Measurements from ENCODE around the gene SLC7A5. TPM values are rescaled to one million over a fixed set of nuclear protein-coding genes. Genes with fewer than 3 reads are reported as not detected.
"Not testable (repeated sequence)": the region's sequence is repeated elsewhere in the genome, so short reads cannot be mapped to it uniquely, and the experiment has no call there.

Gene SLC7A5
- total and polyA plus RNA-seq, 2 donors, result 4.3 to 6.6 TPM

GRCh38 chr16:87811454-87811853, 57.9 kb downstream of the SLC7A5 start:
- not testable (repeated sequence) for H3K27me3 ChIP-seq (ENCODE audit: control insufficient read depth in 2 of 2, insufficient read depth in 1 of 2, low read length in 1 of 2); DNase-seq (ENCODE audit: low read depth in 6 of 9, low spot score in 9 of 9); H3K36me3 ChIP-seq (ENCODE audit: control insufficient read depth in 2 of 2, insufficient read depth in 2 of 2, low read length in 1 of 2); H3K27ac ChIP-seq (ENCODE audit: low read depth in 1 of 2, low read length in 1 of 2); H3K4me3 ChIP-seq (ENCODE audit: low read length in 2 of 2)
- peaks cover 27 to 50% of the 10 kb centered on the region in 2 donors for H3K4me1 ChIP-seq (ENCODE audit: control insufficient read depth in 2 of 2, insufficient read depth in 2 of 2, low read length in 2 of 2)
- peaks cover under 1 to 14% of the 10 kb centered on the region in 2 donors for H3K9me3 ChIP-seq (ENCODE audit: control insufficient read depth in 2 of 2, insufficient read depth in 1 of 2, low read length in 1 of 2)
- WGBS, result 91% methylated on average over 1 of the region's 1 CpG

- Histone ChIP-seq H3K36me3 (ENCODE audit: control insufficient read depth in 2 of 2, insufficient read depth in 2 of 2, low read length in 1 of 2) (no peaks in the 10 kb centered on the region), H3K4me1 (ENCODE audit: control insufficient read depth in 2 of 2, insufficient read depth in 2 of 2, low read length in 2 of 2) (peaks cover 35 to 61% of the 10 kb centered on the region in 2 donors), H3K4me3 (ENCODE audit: low read length in 2 of 2) (no peak overlapping the region), H3K27me3 (ENCODE audit: control insufficient read depth in 2 of 2, insufficient read depth in 1 of 2, low read length in 1 of 2) (no peaks in the 10 kb centered on the region), H3K27ac (ENCODE audit: low read depth in 1 of 2, low read length in 1 of 2) (peak overlapping the region; percentile 56 to 82), H3K9me3 (ENCODE audit: control insufficient read depth in 2 of 2, insufficient read depth in 1 of 2, low read length in 1 of 2) (peaks cover 0 to 6% of the 10 kb centered on the region in 2 donors)
- WGBS, result 55% methylated on average over 15 of the region's 15 CpGs
- DNase-seq (ENCODE audit: low read depth in 6 of 9, low spot score in 9 of 9), result peak in 5 of 9 donors; percentile 28 to 76 (median 47)
Observed at GRCh38 chr16:87809150-87809902, 60.0 kb downstream of the SLC7A5 start.

- H3K4me1 ChIP-seq (ENCODE audit: control insufficient read depth in 2 of 2, insufficient read depth in 2 of 2, low read length in 2 of 2), result peaks cover 38 to 73% of the 10 kb centered on the region in 2 donors
- H3K27me3 ChIP-seq (ENCODE audit: control insufficient read depth in 2 of 2, insufficient read depth in 1 of 2, low read length in 1 of 2), result no peaks in the 10 kb centered on the region
- 97% methylated on average over 6 of the region's 6 CpGs for WGBS
- H3K36me3 ChIP-seq (ENCODE audit: control insufficient read depth in 2 of 2, insufficient read depth in 2 of 2, low read length in 1 of 2), result no peaks in the 10 kb centered on the region
- H3K4me3 ChIP-seq (ENCODE audit: low read length in 2 of 2), result no peak overlapping the region
- DNase-seq (ENCODE audit: low read depth in 6 of 9, low spot score in 9 of 9), result no peak
- peaks cover 1 to 16% of the 10 kb centered on the region in 2 donors for H3K9me3 ChIP-seq (ENCODE audit: control insufficient read depth in 2 of 2, insufficient read depth in 1 of 2, low read length in 1 of 2)
- H3K27ac ChIP-seq (ENCODE audit: low read depth in 1 of 2, low read length in 1 of 2), result no peak overlapping the region
Observed at GRCh38 chr16:87808108-87808507, 61.2 kb downstream of the SLC7A5 start.

GRCh38 chr16:87806641-87807546, 62.4 kb downstream of the SLC7A5 start:
- DNase-seq (ENCODE audit: low read depth in 6 of 9, low spot score in 9 of 9), result peak; percentile 59 to 92 (median 75)
- Histone ChIP-seq H3K36me3 (ENCODE audit: control insufficient read depth in 2 of 2, insufficient read depth in 2 of 2, low read length in 1 of 2) (no peaks in the 10 kb centered on the region), H3K9me3 (ENCODE audit: control insufficient read depth in 2 of 2, insufficient read depth in 1 of 2, low read length in 1 of 2) (peaks cover 1 to 20% of the 10 kb centered on the region in 2 donors), H3K4me1 (ENCODE audit: control insufficient read depth in 2 of 2, insufficient read depth in 2 of 2, low read length in 2 of 2) (peaks cover 43 to 79% of the 10 kb centered on the region in 2 donors), H3K27me3 (ENCODE audit: control insufficient read depth in 2 of 2, insufficient read depth in 1 of 2, low read length in 1 of 2) (no peaks in the 10 kb centered on the region), H3K27ac (ENCODE audit: low read depth in 1 of 2, low read length in 1 of 2) (peak overlapping the region; percentile 85 to 91), H3K4me3 (ENCODE audit: low read length in 2 of 2) (peak overlapping the region; percentile 33 to 49)
- 23% methylated on average over 25 of the region's 25 CpGs for WGBS

- Histone ChIP-seq H3K36me3 (ENCODE audit: control insufficient read depth in 2 of 2, insufficient read depth in 2 of 2, low read length in 1 of 2) (no peaks in the 10 kb centered on the region), H3K27me3 (ENCODE audit: control insufficient read depth in 2 of 2, insufficient read depth in 1 of 2, low read length in 1 of 2) (no peaks in the 10 kb centered on the region), H3K27ac (ENCODE audit: low read depth in 1 of 2, low read length in 1 of 2) (peak overlapping the region; percentile 85 to 91), H3K9me3 (ENCODE audit: control insufficient read depth in 2 of 2, insufficient read depth in 1 of 2, low read length in 1 of 2) (peaks cover 1 to 20% of the 10 kb centered on the region in 2 donors), H3K4me1 (ENCODE audit: control insufficient read depth in 2 of 2, insufficient read depth in 2 of 2, low read length in 2 of 2) (peaks cover 50 to 85% of the 10 kb centered on the region in 2 donors), H3K4me3 (ENCODE audit: low read length in 2 of 2) (peak overlapping the region; percentile 33 to 49)
- WGBS, result 65% methylated on average over 16 of the region's 16 CpGs
- peak in 2 of 9 donors; percentile 16 to 30 for DNase-seq (ENCODE audit: low read depth in 6 of 9, low spot score in 9 of 9)
Observed at GRCh38 chr16:87806261-87806640, 63.1 kb downstream of the SLC7A5 start.

GRCh38 chr16:87803385-87803784, 65.9 kb downstream of the SLC7A5 start:
- H3K4me3 ChIP-seq (ENCODE audit: low read length in 2 of 2), result no peak overlapping the region
- WGBS, result 98% methylated on average over 5 of the region's 5 CpGs
- DNase-seq (ENCODE audit: low read depth in 6 of 9, low spot score in 9 of 9), result no peak
- no peaks in the 10 kb centered on the region for H3K27me3 ChIP-seq (ENCODE audit: control insufficient read depth in 2 of 2, insufficient read depth in 1 of 2, low read length in 1 of 2)
- no peaks in the 10 kb centered on the region for H3K36me3 ChIP-seq (ENCODE audit: control insufficient read depth in 2 of 2, insufficient read depth in 2 of 2, low read length in 1 of 2)
- H3K27ac ChIP-seq (ENCODE audit: low read depth in 1 of 2, low read length in 1 of 2), result no peak overlapping the region
- H3K9me3 ChIP-seq (ENCODE audit: control insufficient read depth in 2 of 2, insufficient read depth in 1 of 2, low read length in 1 of 2), result peaks cover 1 to 27% of the 10 kb centered on the region in 2 donors
- peaks cover 42 to 69% of the 10 kb centered on the region in 2 donors for H3K4me1 ChIP-seq (ENCODE audit: control insufficient read depth in 2 of 2, insufficient read depth in 2 of 2, low read length in 2 of 2)

- Histone ChIP-seq H3K4me1 (ENCODE audit: control insufficient read depth in 2 of 2, insufficient read depth in 2 of 2, low read length in 2 of 2) (peaks cover 36 to 62% of the 10 kb centered on the region in 2 donors), H3K36me3 (ENCODE audit: control insufficient read depth in 2 of 2, insufficient read depth in 2 of 2, low read length in 1 of 2) (no peaks in the 10 kb centered on the region), H3K9me3 (ENCODE audit: control insufficient read depth in 2 of 2, insufficient read depth in 1 of 2, low read length in 1 of 2) (peaks cover 1 to 20% of the 10 kb centered on the region in 2 donors), H3K27me3 (ENCODE audit: control insufficient read depth in 2 of 2, insufficient read depth in 1 of 2, low read length in 1 of 2) (no peaks in the 10 kb centered on the region), H3K4me3 (ENCODE audit: low read length in 2 of 2) (no peak overlapping the region), H3K27ac (ENCODE audit: low read depth in 1 of 2, low read length in 1 of 2) (peak overlapping the region in 1 of 2 donors; percentile 66)
- peak in 2 of 9 donors; percentile 40 to 66 for DNase-seq (ENCODE audit: low read depth in 6 of 9, low spot score in 9 of 9)
- WGBS, result 22% methylated on average over 8 of the region's 8 CpGs
Observed at GRCh38 chr16:87802670-87803069, 66.6 kb downstream of the SLC7A5 start.

- H3K9me3 ChIP-seq (ENCODE audit: control insufficient read depth in 2 of 2, insufficient read depth in 1 of 2, low read length in 1 of 2), result peaks cover 1 to 20% of the 10 kb centered on the region in 2 donors
- no peak overlapping the region for H3K4me3 ChIP-seq (ENCODE audit: low read length in 2 of 2)
- H3K27ac ChIP-seq (ENCODE audit: low read depth in 1 of 2, low read length in 1 of 2), result peak overlapping the region in 1 of 2 donors; percentile 7
- 84% methylated on average over 16 of the region's 16 CpGs for WGBS
- H3K4me1 ChIP-seq (ENCODE audit: control insufficient read depth in 2 of 2, insufficient read depth in 2 of 2, low read length in 2 of 2), result peaks cover 29 to 53% of the 10 kb centered on the region in 2 donors
- no peaks in the 10 kb centered on the region for H3K27me3 ChIP-seq (ENCODE audit: control insufficient read depth in 2 of 2, insufficient read depth in 1 of 2, low read length in 1 of 2)
- no peak for DNase-seq (ENCODE audit: low read depth in 6 of 9, low spot score in 9 of 9)
- no peaks in the 10 kb centered on the region for H3K36me3 ChIP-seq (ENCODE audit: control insufficient read depth in 2 of 2, insufficient read depth in 2 of 2, low read length in 1 of 2)
Observed at GRCh38 chr16:87801679-87802259, 67.5 kb downstream of the SLC7A5 start.

Data from thymus (tissue), 11 donors.